IMR-90 (cell line): ENCODE results near the gene OSGEP.

Experiments used
- BHLHE40 ChIP-seq: fragments of 150-350 bp; IDR thresholded peaks from 2 replicates; pipeline ENCODE4 v1.6.1; 2016; ENCODE audit warnings: mild to moderate bottlenecking, low read depth, low read length
- CEBPB ChIP-seq: IDR thresholded peaks from 2 replicates; pipeline ENCODE4 v1.6.1; 2012; ENCODE audit warnings: low read depth, low read length, improper control_type of control experiment
- MAFK ChIP-seq: IDR thresholded peaks from 2 replicates; pipeline ENCODE4 v1.6.1; 2012; ENCODE audit warnings: low read depth, low read length, improper control_type of control experiment
- MAZ ChIP-seq: IDR thresholded peaks from 2 replicates; pipeline ENCODE4 v1.6.1; 2012; ENCODE audit warnings: low read depth, mild to moderate bottlenecking, low read length, improper control_type of control experiment, moderate library complexity, borderline replicate concordance
- MXI1 ChIP-seq: IDR thresholded peaks from 2 replicates; pipeline ENCODE4 v1.6.1; 2012; ENCODE audit warnings: low read depth, mild to moderate bottlenecking, low read length, moderate library complexity, borderline replicate concordance
- POLR2A ChIP-seq: IDR thresholded peaks from 2 replicates; pipeline ENCODE4 v1.6.1; 2012; ENCODE audit warnings: mild to moderate bottlenecking, low read depth, low read length
- RAD21 ChIP-seq: IDR thresholded peaks from 2 replicates; pipeline ENCODE4 v1.6.1; 2012; ENCODE audit warnings: low read length, improper control_type of control experiment
- RCOR1 ChIP-seq: IDR thresholded peaks from 2 replicates; pipeline ENCODE4 v1.6.1; 2012; ENCODE audit warnings: mild to moderate bottlenecking, low read length, improper control_type of control experiment; ENCODE audit not compliant: insufficient replicate concordance
- RFX5 ChIP-seq: IDR thresholded peaks from 2 replicates; pipeline ENCODE4 v1.8.0; 2012; ENCODE audit warnings: low read depth, mild to moderate bottlenecking, low read length, moderate library complexity
- SMC3 ChIP-seq: fragments of 150-350 bp; IDR thresholded peaks from 2 replicates; pipeline ENCODE4 v1.6.1; 2016; ENCODE audit warnings: low read depth, mild to moderate bottlenecking, antibody characterized with exemption, low read length, moderate library complexity
- TF ChIP-seq, protein P1 (sequence below): conservative IDR thresholded peaks from 2 replicates; pipeline ENCODE4 v1.5.1; 2012; ENCODE audit warnings: mild to moderate bottlenecking, low read depth, low read length, improper control_type of control experiment
- TF ChIP-seq, protein P2 (sequence below): fragments of 150-350 bp; IDR thresholded peaks from 2 replicates; pipeline ENCODE4 v1.6.1; 2017; ENCODE audit warnings: mild to moderate bottlenecking, antibody characterized with exemption, low read length, low read depth

DNA sequence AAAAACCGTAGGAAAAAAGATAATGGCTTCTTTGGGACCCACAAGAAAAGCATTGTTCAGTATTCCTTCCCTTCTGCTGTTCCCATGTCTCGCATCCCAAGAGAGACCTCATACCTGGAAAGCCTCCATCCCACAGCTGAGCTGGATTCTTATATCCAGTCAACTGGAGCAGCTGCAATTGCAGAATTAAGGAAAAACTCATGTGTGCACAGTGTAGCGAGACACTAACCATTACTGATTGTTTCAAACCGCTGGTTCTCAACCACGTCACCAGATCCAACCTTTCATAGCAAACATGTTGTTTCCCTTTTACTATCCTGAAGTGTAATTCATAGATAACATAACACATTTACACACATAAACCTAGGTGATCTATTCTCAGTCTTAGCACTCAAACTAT lies 45.3 kb upstream of the OSGEP start:
- TF ChIP-seq MAFK (no peak), RCOR1 (no peak), MXI1 (no peak), POLR2A (no peak), RAD21 (no peak), CEBPB (no peak), MAZ (no peak), SMC3 (no peak), RFX5 (no peak), BHLHE40 (no peak)
- TF ChIP-seq, protein P1, sequence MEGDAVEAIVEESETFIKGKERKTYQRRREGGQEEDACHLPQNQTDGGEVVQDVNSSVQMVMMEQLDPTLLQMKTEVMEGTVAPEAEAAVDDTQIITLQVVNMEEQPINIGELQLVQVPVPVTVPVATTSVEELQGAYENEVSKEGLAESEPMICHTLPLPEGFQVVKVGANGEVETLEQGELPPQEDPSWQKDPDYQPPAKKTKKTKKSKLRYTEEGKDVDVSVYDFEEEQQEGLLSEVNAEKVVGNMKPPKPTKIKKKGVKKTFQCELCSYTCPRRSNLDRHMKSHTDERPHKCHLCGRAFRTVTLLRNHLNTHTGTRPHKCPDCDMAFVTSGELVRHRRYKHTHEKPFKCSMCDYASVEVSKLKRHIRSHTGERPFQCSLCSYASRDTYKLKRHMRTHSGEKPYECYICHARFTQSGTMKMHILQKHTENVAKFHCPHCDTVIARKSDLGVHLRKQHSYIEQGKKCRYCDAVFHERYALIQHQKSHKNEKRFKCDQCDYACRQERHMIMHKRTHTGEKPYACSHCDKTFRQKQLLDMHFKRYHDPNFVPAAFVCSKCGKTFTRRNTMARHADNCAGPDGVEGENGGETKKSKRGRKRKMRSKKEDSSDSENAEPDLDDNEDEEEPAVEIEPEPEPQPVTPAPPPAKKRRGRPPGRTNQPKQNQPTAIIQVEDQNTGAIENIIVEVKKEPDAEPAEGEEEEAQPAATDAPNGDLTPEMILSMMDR: no peak
- TF ChIP-seq, protein P2, sequence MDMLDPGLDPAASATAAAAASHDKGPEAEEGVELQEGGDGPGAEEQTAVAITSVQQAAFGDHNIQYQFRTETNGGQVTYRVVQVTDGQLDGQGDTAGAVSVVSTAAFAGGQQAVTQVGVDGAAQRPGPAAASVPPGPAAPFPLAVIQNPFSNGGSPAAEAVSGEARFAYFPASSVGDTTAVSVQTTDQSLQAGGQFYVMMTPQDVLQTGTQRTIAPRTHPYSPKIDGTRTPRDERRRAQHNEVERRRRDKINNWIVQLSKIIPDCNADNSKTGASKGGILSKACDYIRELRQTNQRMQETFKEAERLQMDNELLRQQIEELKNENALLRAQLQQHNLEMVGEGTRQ: no peak
